Epithelial cell of proximal tubule (primary cell): ENCODE data around the gene IFT81. TPM values are rescaled to one million over a fixed set of nuclear protein-coding genes. Genes with fewer than 3 reads are reported as not detected.
"Not testable (repeated sequence)": the region's sequence is repeated elsewhere in the genome, so short reads cannot be mapped to it uniquely, and the experiment has no call there.

Experiments
- DNase-seq: peaks from one replicate; pipeline ENCODE4 v3.0.0-alpha.2; 2011; ENCODE audit warnings: low read depth
- H3K4me3 ChIP-seq: 2 replicates; pipeline ENCODE4 v1.5.1; 2011; ENCODE audit warnings: low read depth, mild to moderate bottlenecking, low read length
- CTCF ChIP-seq: conservative IDR thresholded peaks from 2 replicates; pipeline ENCODE4 v1.5.1; 2012; ENCODE audit warnings: low read depth, mild to moderate bottlenecking, low read length
- total RNA-seq: library from RNA; depleted of rRNA; stranded (reverse); fragments of >200 nt; gene quantifications from 2 replicates; pipeline ENCODE4 v1.2.3, GENCODE V29; 2015

IFT81 gene
- total RNA-seq, 1 donor from 2014 or later: 10.7 TPM

DNA sequence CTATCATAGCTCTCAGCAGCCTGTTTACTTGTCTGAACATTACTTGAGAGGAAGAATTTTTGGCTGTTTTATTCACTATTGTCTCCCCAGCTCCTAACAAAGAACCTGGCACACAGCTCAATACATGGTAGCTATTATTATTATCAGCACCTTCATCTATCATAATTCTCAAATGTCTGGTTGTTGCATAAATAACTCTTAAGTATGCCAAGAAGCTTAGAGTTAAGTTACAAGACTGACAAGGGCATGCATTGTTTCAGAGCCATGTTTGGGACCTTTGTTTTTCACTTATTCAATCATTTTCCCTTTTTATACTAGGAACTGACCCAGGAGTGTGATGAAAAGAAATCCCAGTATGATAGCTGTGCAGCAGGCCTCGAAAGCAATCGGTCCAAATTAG, 79.4 kb downstream of the IFT81 start:
- H3K4me3 ChIP-seq: no peak overlapping the region
- no peak for TF ChIP-seq CTCF
- no peak for DNase-seq

GRCh38 chr12:110205931-110206330, 81.8 kb downstream of the IFT81 start:
- no peak for TF ChIP-seq CTCF
- no peak overlapping the region for H3K4me3 ChIP-seq
- DNase-seq: no peak

DNA sequence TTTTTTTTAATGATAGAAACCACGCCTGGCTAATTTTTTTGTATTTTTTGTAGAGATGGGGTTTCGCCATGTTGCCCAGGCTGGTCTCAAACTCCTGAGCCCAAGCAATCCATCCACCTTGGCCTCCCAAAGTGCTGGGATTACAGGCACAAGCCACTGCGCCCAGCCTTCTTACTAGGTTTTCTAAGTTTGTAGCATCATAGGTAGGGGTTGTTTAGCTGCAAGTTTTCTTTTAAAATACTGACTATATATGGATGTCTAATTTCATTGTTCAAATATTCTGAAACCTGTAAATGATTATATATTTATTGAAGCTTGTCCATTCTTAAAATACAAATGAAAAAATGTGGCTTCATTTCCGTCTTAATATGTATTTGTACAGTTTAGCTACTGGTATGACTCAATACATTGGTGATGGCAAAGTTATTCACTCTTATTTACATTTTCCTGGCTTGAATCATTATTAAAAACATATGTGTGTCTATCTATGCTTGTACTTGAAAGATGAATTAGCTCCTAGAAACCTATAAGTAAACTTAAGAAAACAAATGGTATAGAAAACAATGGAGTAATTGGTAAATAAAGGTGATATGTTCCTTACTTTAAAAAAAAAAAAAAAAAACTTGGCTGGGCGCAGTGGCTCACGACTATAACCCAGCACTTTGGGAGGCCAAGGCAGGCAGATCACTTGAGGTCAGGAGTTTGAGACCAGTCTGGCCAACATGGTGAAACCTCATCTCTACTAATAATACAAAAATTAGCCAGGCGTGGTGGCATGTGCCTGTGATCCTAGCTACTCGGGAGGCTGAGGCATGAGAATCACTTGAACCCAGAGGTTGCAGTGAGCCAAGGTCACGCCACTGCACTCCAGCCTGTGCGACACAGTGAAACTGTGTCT, 87.7 kb downstream of the IFT81 start:
- not testable (repeated sequence) for DNase-seq, H3K4me3 ChIP-seq

GRCh38 chr12:110217996-110218674, 94.0 kb downstream of the IFT81 start:
- DNase-seq: no peak
- no peak for TF ChIP-seq CTCF
- H3K4me3 ChIP-seq: no peak overlapping the region

- TF ChIP-seq CTCF: no peak
- DNase-seq: no peak
- no peak overlapping the region for H3K4me3 ChIP-seq
These were observed 97.9 kb downstream of the IFT81 start for GRCh38 chr12:110222027-110222426.

DNA sequence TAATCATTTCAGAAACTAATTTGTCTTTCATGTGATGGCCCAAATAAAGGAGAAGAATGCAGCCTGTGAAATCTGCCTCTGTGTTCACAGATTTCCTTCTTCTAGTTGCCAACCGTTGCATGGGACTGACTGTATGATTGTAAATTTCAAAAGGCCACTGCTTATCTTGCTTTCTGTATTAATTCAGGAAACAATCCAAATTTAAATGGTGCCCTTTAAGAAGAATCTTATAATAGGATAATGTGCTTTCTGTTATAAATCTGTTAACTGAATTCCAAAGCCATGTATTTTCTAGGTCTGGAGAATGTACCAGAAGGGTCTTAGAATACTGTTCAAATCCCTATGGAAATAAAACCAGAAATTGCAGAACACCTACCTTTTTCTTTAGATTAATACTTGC, 98.3 kb downstream of the IFT81 start:
- DNase-seq: no peak
- TF ChIP-seq CTCF: no peak

DNA sequence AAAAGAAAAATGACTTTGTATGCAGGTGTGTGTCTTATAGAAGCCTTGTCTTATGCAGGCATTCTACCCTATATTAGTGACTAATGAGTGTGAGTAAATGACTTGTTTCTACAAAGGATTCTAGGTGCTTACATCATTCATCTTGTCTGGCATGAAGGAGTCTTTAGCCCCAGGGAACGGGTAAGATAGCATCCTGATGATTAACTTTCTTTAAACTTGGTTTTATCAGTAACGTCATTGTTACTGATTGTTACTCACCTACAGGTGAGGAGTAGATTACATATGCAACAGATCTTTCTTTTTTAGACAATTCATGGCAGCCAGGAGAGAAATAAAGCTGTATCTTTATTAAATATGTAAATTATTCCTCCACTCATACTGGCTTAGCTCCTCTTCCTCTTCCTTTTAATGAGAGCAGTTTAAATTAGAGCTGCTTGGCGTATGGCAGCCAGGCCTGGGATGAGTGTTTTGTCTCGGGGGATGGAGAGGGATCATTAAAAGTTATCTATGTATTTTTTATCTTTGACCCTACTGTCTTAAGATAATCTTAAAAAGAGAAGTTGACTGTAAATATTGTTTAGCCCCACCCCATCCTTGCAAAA, 99.7 kb downstream of the IFT81 start:
- no peak for TF ChIP-seq CTCF
- H3K4me3 ChIP-seq: no peak overlapping the region
- no peak for DNase-seq

More for the DNA sequence above, 98.3 kb downstream of the IFT81 start:
- H3K4me3 ChIP-seq: no peak overlapping the region
